ENCODE data around the gene PTGES3. TPM values are rescaled to one million over a fixed set of nuclear protein-coding genes. Genes with fewer than 3 reads are reported as not detected.

PTGES3 gene
- total RNA-seq, 4 donors from 2014 or later: 51.7 to 71.2 (median 69.9) TPM

DNA sequence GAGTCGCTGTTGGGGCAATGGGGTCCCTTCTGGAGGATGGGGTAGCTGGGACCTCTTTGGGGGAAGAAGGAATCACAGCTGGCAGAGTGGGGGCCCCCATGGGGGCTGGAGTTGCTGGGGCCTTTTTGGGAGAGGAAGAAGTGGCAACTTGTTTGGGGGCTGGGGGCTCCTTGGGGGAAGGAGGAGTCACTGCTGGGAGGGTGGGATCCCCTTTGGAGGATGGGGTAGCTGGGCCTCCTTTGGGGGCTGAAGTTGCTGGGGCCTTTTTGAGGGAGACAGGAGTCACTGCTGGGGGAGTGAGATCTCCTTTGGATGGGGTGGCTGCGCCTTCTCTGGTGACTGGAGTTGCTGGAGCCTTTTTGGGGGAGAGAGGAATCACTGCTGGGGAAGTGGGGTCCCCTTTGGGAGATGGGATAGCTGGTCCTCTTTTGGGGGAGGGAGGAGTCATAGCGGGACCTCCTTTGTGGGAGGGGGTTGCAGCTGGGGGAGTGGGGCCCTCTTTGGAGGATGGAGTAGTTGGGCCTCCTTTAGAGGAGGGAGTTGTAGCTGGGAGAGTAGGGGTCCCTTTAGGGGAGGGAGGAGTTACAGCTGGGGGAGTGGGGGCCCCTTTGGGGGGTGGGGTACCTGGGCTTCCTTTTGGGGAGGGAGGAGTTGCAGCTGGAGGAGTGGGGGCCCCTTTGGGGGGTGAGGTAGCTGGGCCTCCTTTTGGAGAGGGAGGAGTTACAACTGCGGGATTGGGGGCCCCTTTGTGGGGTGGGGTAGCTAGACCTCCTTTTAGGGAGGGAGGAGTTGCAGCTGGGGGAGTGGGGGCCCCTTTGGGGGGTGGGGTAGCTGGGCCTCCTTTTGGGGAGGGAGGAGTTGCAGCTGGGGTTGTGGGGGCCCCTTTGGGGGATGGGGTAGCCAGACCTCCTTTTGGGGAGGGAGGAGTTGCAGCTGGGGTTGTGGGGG lies 29.1 kb upstream of the PTGES3 start:
- Histone ChIP-seq H3K27me3 (no peaks in the 10 kb centered on the region), H3K27ac (no peak overlapping the region), H3K4me3 (no peak overlapping the region), H3K9me3 (no peaks in the 10 kb centered on the region), H3K4me1 (peaks cover 66% of the 10 kb centered on the region), H3K36me3 (peaks cover 55% of the 10 kb centered on the region)
- WGBS: 79% methylated on average over 4 of the region's 4 CpGs
- TF ChIP-seq, protein P1, sequence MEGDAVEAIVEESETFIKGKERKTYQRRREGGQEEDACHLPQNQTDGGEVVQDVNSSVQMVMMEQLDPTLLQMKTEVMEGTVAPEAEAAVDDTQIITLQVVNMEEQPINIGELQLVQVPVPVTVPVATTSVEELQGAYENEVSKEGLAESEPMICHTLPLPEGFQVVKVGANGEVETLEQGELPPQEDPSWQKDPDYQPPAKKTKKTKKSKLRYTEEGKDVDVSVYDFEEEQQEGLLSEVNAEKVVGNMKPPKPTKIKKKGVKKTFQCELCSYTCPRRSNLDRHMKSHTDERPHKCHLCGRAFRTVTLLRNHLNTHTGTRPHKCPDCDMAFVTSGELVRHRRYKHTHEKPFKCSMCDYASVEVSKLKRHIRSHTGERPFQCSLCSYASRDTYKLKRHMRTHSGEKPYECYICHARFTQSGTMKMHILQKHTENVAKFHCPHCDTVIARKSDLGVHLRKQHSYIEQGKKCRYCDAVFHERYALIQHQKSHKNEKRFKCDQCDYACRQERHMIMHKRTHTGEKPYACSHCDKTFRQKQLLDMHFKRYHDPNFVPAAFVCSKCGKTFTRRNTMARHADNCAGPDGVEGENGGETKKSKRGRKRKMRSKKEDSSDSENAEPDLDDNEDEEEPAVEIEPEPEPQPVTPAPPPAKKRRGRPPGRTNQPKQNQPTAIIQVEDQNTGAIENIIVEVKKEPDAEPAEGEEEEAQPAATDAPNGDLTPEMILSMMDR (IDR thresholded peaks at IDR 0.05): no peak
- no peak for TF ChIP-seq POLR2A (IDR thresholded peaks at IDR 0.05)
- no peak for TF ChIP-seq POLR2AphosphoS5 (IDR thresholded peaks at IDR 0.05)
- no peak for DNase-seq (ENCODE audit: low spot score in 2 of 2)

DNA sequence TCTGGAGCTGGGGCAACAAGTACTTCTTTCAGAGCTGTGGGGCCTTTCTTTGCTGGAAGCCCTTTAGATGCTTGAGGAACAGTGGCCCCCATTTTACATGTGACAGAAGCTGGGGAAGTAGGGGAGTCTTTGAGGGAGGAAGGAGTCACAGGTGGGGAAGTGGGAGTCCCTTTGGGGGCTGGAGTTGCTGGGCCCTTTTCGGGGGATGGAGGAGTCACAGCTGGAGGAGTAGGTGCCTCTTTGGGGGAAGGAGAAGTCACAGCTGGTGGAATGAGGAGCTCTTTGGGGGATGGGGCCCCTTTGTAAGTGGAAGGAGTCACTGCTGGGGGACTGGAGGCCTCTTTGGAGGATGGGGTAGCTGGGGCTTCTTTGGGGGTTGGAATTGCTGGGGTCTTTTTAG lies 28.4 kb upstream of the PTGES3 start:
- WGBS: 88% methylated on average over 1 of the region's 1 CpG
- Histone ChIP-seq H3K4me1 (peaks cover 58% of the 10 kb centered on the region), H3K27me3 (no peaks in the 10 kb centered on the region), H3K4me3 (no peak overlapping the region), H3K27ac (no peak overlapping the region), H3K36me3 (peaks cover 63% of the 10 kb centered on the region), H3K9me3 (no peaks in the 10 kb centered on the region)
- TF ChIP-seq, protein P1 (IDR thresholded peaks at IDR 0.05): no peak
- TF ChIP-seq POLR2AphosphoS5 (IDR thresholded peaks at IDR 0.05): no peak
- TF ChIP-seq EP300 (IDR thresholded peaks at IDR 0.05): no peak
- no peak for TF ChIP-seq POLR2A (IDR thresholded peaks at IDR 0.05)
- peak in 1 of 2 donors; percentile 22 for DNase-seq (ENCODE audit: low spot score in 2 of 2)

- whole genome bisulfite sequencing: 65% methylated on average over 8 of the region's 8 CpGs
- TF ChIP-seq POLR2AphosphoS5 (IDR thresholded peaks at IDR 0.05) (no peak), EP300 (IDR thresholded peaks at IDR 0.05) (no peak), POLR2A (IDR thresholded peaks at IDR 0.05) (no peak)
- TF ChIP-seq, protein P1 (IDR thresholded peaks at IDR 0.05): no peak
- H3K4me3 ChIP-seq: no peak overlapping the region
- H3K9me3 ChIP-seq: no peaks in the 10 kb centered on the region
- DNase-seq (ENCODE audit: low spot score in 2 of 2): peak in 1 of 2 donors; percentile 43
- no peaks in the 10 kb centered on the region for H3K27me3 ChIP-seq
- H3K36me3 ChIP-seq: peaks cover 67% of the 10 kb centered on the region
- H3K4me1 ChIP-seq: peaks cover 52% of the 10 kb centered on the region
- no peak overlapping the region for H3K27ac ChIP-seq
Observed at GRCh38 chr12:56715798-56716197, 27.7 kb upstream of the PTGES3 start.

DNA sequence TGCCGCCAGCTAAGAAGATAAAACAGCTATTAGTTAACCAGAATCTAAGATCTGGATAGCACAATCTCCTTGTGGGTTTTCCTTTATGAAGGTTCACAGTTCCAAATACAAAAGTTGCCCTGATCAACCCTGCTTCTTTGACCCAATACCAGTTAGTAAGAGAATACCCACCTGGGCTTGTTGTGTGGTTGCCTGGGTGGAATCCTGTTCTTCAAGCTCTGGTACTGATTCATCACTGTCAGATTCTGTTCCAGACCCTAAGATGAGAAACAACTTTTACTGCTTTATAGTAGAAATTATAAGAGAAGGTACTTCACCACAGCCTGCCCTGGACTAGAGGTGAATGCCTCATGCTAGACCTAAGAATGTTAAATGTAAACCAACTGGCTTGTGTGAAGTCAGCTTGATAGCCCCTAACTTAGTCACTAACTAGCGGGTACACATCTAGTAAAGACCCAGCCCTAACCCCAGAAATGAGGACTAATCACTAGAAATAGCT lies 26.4 kb upstream of the PTGES3 start:
- Histone ChIP-seq H3K4me3 (no peak overlapping the region), H3K9me3 (no peaks in the 10 kb centered on the region), H3K27ac (no peak overlapping the region), H3K36me3 (peaks cover 55% of the 10 kb centered on the region), H3K4me1 (peaks cover 38% of the 10 kb centered on the region), H3K27me3 (no peaks in the 10 kb centered on the region)
- no peak for DNase-seq (ENCODE audit: low spot score in 2 of 2)
- whole genome bisulfite sequencing: 94% methylated on average over 2 of the region's 2 CpGs
- no peak for TF ChIP-seq POLR2AphosphoS5 (IDR thresholded peaks at IDR 0.05)
- TF ChIP-seq, protein P1 (IDR thresholded peaks at IDR 0.05): no peak
- no peak for TF ChIP-seq EP300 (IDR thresholded peaks at IDR 0.05)
- TF ChIP-seq POLR2A (IDR thresholded peaks at IDR 0.05): no peak

DNA sequence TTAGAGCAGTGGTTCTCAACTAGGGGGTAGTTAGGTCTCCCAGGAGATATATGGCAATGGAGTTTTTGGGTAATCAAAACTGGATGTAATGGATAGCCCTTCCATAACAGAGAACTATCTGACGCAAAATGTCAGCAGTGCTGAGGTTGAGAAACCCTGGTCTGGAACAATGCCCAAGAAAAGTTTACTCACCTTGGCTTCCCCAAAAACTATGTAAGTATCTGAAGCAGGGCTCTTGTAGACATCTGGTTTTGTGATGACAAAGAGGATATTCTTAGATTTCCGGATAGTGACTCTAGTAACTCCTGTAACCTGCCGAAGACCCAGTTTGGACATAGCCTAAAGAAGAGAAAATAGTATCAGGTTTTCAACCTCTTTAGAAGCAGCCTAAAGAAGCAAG lies 25.3 kb upstream of the PTGES3 start:
- Histone ChIP-seq H3K27ac (no peak overlapping the region), H3K4me1 (peaks cover 27% of the 10 kb centered on the region), H3K4me3 (no peak overlapping the region), H3K9me3 (no peaks in the 10 kb centered on the region), H3K27me3 (no peaks in the 10 kb centered on the region), H3K36me3 (peaks cover 43% of the 10 kb centered on the region)
- DNase-seq (ENCODE audit: low spot score in 2 of 2): no peak
- WGBS: 88% methylated on average over 3 of the region's 3 CpGs
- TF ChIP-seq EP300 (IDR thresholded peaks at IDR 0.05) (no peak), POLR2AphosphoS5 (IDR thresholded peaks at IDR 0.05) (no peak), POLR2A (IDR thresholded peaks at IDR 0.05) (no peak)
- TF ChIP-seq, protein P1 (IDR thresholded peaks at IDR 0.05): no peak
